B cell (primary cell): ENCODE data around the gene DUSP16. TPM values are rescaled to one million over a fixed set of nuclear protein-coding genes. Genes with fewer than 3 reads are reported as not detected.
A peak's percentile ranks its signal among the peaks of the same experiment; 100 is the strongest.

ENCODE experiments used
- ATAC-seq: fragments of 200-7000 bp; cut with Tn5 transposase; one replicate; pipeline ENCODE4 v1.10.0; 2021; ENCODE audit warnings: low read depth, mild to moderate bottlenecking, moderate number of reproducible peaks, moderate library complexity
- CTCF ChIA-PET: fragments of 350-600 bp; sonication (Branson Sonifier 250); formaldehyde crosslinking; loops from one replicate; lab custom pipeline; 2021; ENCODE audit warnings: antibody characterized with exemption, inconsistent platforms; lab: Charles Lee
- POLR2A ChIA-PET: fragments of 350-600 bp; sonication (Branson Sonifier 250); formaldehyde crosslinking; loops from one replicate; lab custom pipeline; 2021; ENCODE audit warnings: antibody characterized with exemption; lab: Charles Lee
- DNase-seq: peaks from one replicate; pipeline ENCODE4 v3.0.0; 2013
- H2AFZ ChIP-seq: 2 replicates; pipeline ENCODE4 v1.6.1; 2012; ENCODE audit warnings: mild to moderate bottlenecking, low read depth, low read length; ENCODE audit not compliant: insufficient read depth, poor library complexity, severe bottlenecking
- H3K27ac ChIP-seq, 2 donors: 1 replicate in 1 of 2; 2 replicates in 1 of 2; pipeline ENCODE4 v1.5.1; 2012 to 2013; ENCODE audit warnings: low read length in 2 of 2, mild to moderate bottlenecking in 2 of 2, moderate library complexity in 1 of 2
- H3K27me3 ChIP-seq, 4 experiments: fragments of 200-600 bp in 1 of 4; sonication (generic) in 1 of 4; replicated peaks in 1 of 4; 1 replicate in 2 of 4; 2 replicates in 2 of 4; pipeline versions ENCODE4 v1.6.1 to v1.7.0; 2013 to 2016; ENCODE audit warnings: low read length in 3 of 4, mild to moderate bottlenecking in 2 of 4, mixed read lengths in 1 of 4, moderate library complexity in 1 of 4; ENCODE audit not compliant: insufficient read depth in 4 of 4, control insufficient read depth in 3 of 4; ENCODE audit errors: control extremely low read depth in 1 of 4
- H3K36me3 ChIP-seq, 2 experiments: replicated peaks in 1 of 2; 1 replicate in 1 of 2; 2 replicates in 1 of 2; pipeline versions ENCODE4 v1.6.1 to v1.7.1; 2013; ENCODE audit warnings: low read length in 1 of 2; ENCODE audit not compliant: insufficient read depth in 2 of 2, control insufficient read depth in 1 of 2; ENCODE audit errors: control extremely low read depth in 1 of 2, extremely low read depth in 1 of 2
- H3K4me1 ChIP-seq, 2 donors: fragments of 200-600 bp in 1 of 2; sonication (generic) in 1 of 2; 1 replicate in 1 of 2; 2 replicates in 1 of 2; pipeline versions ENCODE4 v1.5.1 to v1.6.1; 2013 to 2017; ENCODE audit warnings: low read length in 2 of 2; ENCODE audit not compliant: control insufficient read depth in 2 of 2, insufficient read depth in 2 of 2
- H3K4me2 ChIP-seq: replicated peaks from 2 replicates; pipeline ENCODE3; 2012; ENCODE audit warnings: mild to moderate bottlenecking, low read depth, low read length; ENCODE audit not compliant: poor library complexity, severe bottlenecking
- H3K4me3 ChIP-seq, 5 experiments: fragments of 200-600 bp in 1 of 5; sonication (generic) in 1 of 5; 1 replicate in 3 of 5; 2 replicates in 2 of 5; pipeline versions ENCODE4 v1.5.1 to v1.7.0; 2011 to 2016; ENCODE audit warnings: low read length in 4 of 5, mild to moderate bottlenecking in 4 of 5, low read depth in 2 of 5, control low read depth in 1 of 5, moderate library complexity in 1 of 5; ENCODE audit not compliant: insufficient read depth in 1 of 5; ENCODE audit errors: control extremely low read depth in 1 of 5, extremely low read depth in 1 of 5
- H3K79me2 ChIP-seq: fragments of 200-600 bp; sonication (generic); one replicate; pipeline ENCODE4 v1.6.0; 2016; ENCODE audit warnings: low read length; ENCODE audit not compliant: control insufficient read depth, insufficient read depth
- H3K9ac ChIP-seq: fragments of 200-600 bp; sonication (generic); 2 replicates; pipeline ENCODE4 v1.6.1; 2017; ENCODE audit warnings: mild to moderate bottlenecking, low read length, moderate library complexity
- H3K9me3 ChIP-seq, 3 donors: one replicate each; pipeline versions ENCODE4 v1.6.1 to v1.7.1; 2013; ENCODE audit warnings: low read length in 2 of 3; ENCODE audit not compliant: control insufficient read depth in 2 of 3, insufficient read depth in 1 of 3; ENCODE audit errors: control extremely low read depth in 1 of 3
- H4K20me1 ChIP-seq: 2 replicates; pipeline ENCODE4 v1.6.0; 2012; ENCODE audit warnings: mild to moderate bottlenecking, low read length; ENCODE audit not compliant: insufficient read depth, control insufficient read depth, poor library complexity, severe bottlenecking
- H3K27ac Mint-ChIP-seq: one replicate; pipeline ENCODE4 v1.8.0; 2021; ENCODE audit warnings: mixed read lengths
- H3K27me3 Mint-ChIP-seq: one replicate; pipeline ENCODE4 v1.8.0; 2021; ENCODE audit warnings: mixed read lengths
- H3K4me1 Mint-ChIP-seq: one replicate; pipeline ENCODE4 v1.8.0; 2021; ENCODE audit warnings: mixed read lengths
- H3K4me3 Mint-ChIP-seq: one replicate; pipeline ENCODE4 v1.8.0; 2021; ENCODE audit warnings: mixed read lengths
- H3K9me3 Mint-ChIP-seq: one replicate; pipeline ENCODE4 v1.8.0; 2022; ENCODE audit warnings: mixed read lengths; ENCODE audit not compliant: insufficient read depth
- EZH2 ChIP-seq: IDR thresholded peaks from 2 replicates; pipeline ENCODE4 v1.6.1; 2012; ENCODE audit warnings: borderline replicate concordance, low read depth, mild to moderate bottlenecking, moderate library complexity, low read length; ENCODE audit not compliant: insufficient read depth, poor library complexity, severe bottlenecking
- WGBS: methylation state at CpG from one replicate; pipeline ENCODE4 v1.1.5; 2013; ENCODE audit warnings: missing lambda C conversion rate; ENCODE audit not compliant: insufficient coverage; 5-methylcytosine and 5-hydroxymethylcytosine counted together
- intact Hi-C: fragments of 100-400 bp; cut with micrococcal nuclease; formaldehyde crosslinking; loops from one replicate; pipeline ENCODE4 v1.10.0; 2022
- polyA minus RNA-seq: library from RNA; depleted of rRNA, polyadenylated mRNA; stranded (reverse); fragments of >200 nt; gene quantifications from 2 replicates; pipeline ENCODE4 v1.2.3, GENCODE V29; 2012
- polyA plus RNA-seq: library from polyadenylated mRNA; depleted of rRNA; stranded (reverse); fragments of >200 nt; gene quantifications from 2 replicates; pipeline ENCODE4 v1.2.3, GENCODE V29; 2012
- total RNA-seq, 2 donors: library from RNA; stranded (reverse); fragments of 120-200 nt in 1 of 2; gene quantifications; 1 replicate in 1 of 2; 2 replicates in 1 of 2; pipeline versions ENCODE4 v1.2.3 to v1.2.4, GENCODE V29; 2013 to 2022
- TF ChIP-seq, protein P1 (sequence below): fragments of 200-600 bp; IDR thresholded peaks from one replicate; pipeline ENCODE4 v1.8.0; 2022; ENCODE audit warnings: antibody characterized with exemption, mild to moderate bottlenecking

DUSP16 gene, protein sequence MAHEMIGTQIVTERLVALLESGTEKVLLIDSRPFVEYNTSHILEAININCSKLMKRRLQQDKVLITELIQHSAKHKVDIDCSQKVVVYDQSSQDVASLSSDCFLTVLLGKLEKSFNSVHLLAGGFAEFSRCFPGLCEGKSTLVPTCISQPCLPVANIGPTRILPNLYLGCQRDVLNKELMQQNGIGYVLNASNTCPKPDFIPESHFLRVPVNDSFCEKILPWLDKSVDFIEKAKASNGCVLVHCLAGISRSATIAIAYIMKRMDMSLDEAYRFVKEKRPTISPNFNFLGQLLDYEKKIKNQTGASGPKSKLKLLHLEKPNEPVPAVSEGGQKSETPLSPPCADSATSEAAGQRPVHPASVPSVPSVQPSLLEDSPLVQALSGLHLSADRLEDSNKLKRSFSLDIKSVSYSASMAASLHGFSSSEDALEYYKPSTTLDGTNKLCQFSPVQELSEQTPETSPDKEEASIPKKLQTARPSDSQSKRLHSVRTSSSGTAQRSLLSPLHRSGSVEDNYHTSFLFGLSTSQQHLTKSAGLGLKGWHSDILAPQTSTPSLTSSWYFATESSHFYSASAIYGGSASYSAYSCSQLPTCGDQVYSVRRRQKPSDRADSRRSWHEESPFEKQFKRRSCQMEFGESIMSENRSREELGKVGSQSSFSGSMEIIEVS
- total RNA-seq (5.6 and 5.9 TPM in 2 replicates), polyA plus RNA-seq (0.35 and 0.37 TPM in 2 replicates), polyA minus RNA-seq (1.0 and 1.7 TPM in 2 replicates)
- total RNA-seq (2013) = 1.3 TPM

DNA sequence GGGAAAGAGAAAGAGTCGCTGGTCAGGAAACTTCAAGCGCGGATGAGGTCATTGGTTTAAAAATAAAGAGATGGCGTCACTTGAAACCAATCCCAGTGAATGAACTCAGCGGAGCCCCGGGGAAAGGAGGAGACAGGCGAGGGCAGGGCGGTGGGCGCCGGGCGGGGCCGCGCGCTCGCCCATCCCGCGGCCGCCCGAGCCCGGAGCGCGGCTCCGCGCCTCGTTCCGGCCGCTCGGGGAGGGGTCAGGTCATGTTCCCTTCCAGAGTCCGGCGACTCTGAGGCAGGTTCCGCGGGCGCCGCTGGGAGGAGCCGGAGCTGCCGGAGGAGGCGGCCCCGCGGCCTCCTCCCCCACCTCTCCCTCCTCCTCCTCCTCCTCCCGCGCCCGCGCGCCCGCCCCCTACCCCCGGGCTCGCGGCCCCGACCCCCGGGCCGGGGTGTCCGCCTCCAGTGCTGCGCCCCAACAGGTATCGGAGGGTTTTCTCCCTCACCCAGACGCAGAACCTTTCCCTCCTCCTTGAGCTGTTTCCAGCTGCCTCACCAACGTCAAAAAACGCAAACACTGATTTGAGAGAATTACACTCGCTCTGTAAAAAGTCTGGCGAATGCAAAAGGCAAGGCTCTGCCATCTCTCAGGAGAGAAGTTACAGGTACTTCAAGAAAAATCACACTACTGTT is at the start of gene DUSP16:
Gene DUSP16 (minus strand): TSS at position 279 of the 677 bp plus-strand sequence. CDS start 41,765 bp downstream, outside the sequence.
- no peak for TF ChIP-seq EZH2
- TF ChIP-seq, protein P1, sequence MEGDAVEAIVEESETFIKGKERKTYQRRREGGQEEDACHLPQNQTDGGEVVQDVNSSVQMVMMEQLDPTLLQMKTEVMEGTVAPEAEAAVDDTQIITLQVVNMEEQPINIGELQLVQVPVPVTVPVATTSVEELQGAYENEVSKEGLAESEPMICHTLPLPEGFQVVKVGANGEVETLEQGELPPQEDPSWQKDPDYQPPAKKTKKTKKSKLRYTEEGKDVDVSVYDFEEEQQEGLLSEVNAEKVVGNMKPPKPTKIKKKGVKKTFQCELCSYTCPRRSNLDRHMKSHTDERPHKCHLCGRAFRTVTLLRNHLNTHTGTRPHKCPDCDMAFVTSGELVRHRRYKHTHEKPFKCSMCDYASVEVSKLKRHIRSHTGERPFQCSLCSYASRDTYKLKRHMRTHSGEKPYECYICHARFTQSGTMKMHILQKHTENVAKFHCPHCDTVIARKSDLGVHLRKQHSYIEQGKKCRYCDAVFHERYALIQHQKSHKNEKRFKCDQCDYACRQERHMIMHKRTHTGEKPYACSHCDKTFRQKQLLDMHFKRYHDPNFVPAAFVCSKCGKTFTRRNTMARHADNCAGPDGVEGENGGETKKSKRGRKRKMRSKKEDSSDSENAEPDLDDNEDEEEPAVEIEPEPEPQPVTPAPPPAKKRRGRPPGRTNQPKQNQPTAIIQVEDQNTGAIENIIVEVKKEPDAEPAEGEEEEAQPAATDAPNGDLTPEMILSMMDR = no peak
- ATAC-seq (peak; percentile 70), DNase-seq (peak; percentile 90)
- peak within 1 kb of the TSS; percentile 73 for H2AFZ ChIP-seq
- H3K4me1 ChIP-seq = peaks cover 17 to 18% of the 10 kb centered on the region in 2 donors
- peak within 1 kb of the TSS; percentile 92 for H3K27ac Mint-ChIP-seq
- peaks cover 20% of the 10 kb centered on the region for H3K4me1 Mint-ChIP-seq
- H3K9me3 Mint-ChIP-seq = peaks cover 2% of the 10 kb centered on the region
- no peaks in the 10 kb centered on the region for H3K79me2 ChIP-seq
- peaks cover 0 to 3% (median 0%) of the 10 kb centered on the region in 3 donors for H3K9me3 ChIP-seq
- H3K27ac ChIP-seq = peak within 1 kb of the TSS; percentile 38 to 82
- ChIA-PET POLR2A (interaction anchor here (1.0 kb wide), 2 partner anchors 152 to 154 kb away, joined by 3 to 4 read pairs; no protein-coding TSS in a partner anchor), CTCF (interaction anchor here (0.7 to 2.7 kb wide), 9 partner anchors 14 to 206 kb away, joined by 3 to 29 read pairs (median 6); partner anchors contain the start of gene BORCS5)
- WGBS = under 1% methylated on average over 44 of the region's 59 CpGs
- H3K4me3 Mint-ChIP-seq = peak within 1 kb of the TSS; percentile 95
- no peaks in the 10 kb centered on the region for H4K20me1 ChIP-seq
- H3K9ac ChIP-seq = peak within 1 kb of the TSS; percentile 73
- H3K36me3 ChIP-seq = no peaks in the 10 kb centered on the region
- peaks cover 8% of the 10 kb centered on the region for H3K27me3 Mint-ChIP-seq
- intact Hi-C loops = loop anchor here (1.0 to 5.0 kb wide), 8 partner anchors 49 to 910 kb away; partner anchors contain the start of genes CREBL2 and GPR19
- peaks cover 0 to 9% (median 3%) of the 10 kb centered on the region in 4 experiments for H3K27me3 ChIP-seq
- peak within 1 kb of the TSS; percentile 91 for H3K4me2 ChIP-seq
- peak within 1 kb of the TSS; percentile 55 to 78 (median 72) for H3K4me3 ChIP-seq
